A204.1 (cell line): ENCODE results near the gene CD99.
"Not testable (repeated sequence)": the region's sequence is repeated elsewhere in the genome, so short reads cannot be mapped to it uniquely, and the experiment has no call there.

Experiments
- FAIRE-seq: peaks from 2 replicates; lab custom pipeline; 2012; peaks lifted over from hg19 to GRCh38; lab: Jason Lieb, UNC

CD99 gene

DNA sequence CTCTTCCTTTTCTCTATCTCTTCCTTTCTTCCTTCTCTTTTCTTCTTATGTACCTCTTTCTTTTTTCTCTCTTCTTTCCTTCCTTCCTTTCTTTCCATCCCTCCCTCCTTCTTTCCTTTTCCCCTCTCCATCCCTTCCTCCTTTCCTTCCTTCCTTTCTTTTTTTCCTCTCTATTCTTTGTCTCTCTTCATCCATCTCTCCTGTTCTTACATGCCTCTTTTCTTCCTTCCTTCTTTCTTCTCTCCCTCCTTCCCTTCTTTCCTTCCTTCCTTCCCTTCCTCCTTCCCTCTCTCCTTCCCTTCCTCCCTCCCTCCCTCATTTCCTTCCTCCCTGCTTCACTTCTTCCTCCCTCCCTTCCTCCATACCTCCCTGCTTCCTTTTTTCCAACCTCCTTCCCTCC, 41.6 kb downstream of the CD99 start:
- FAIRE-seq, result no peak

DNA sequence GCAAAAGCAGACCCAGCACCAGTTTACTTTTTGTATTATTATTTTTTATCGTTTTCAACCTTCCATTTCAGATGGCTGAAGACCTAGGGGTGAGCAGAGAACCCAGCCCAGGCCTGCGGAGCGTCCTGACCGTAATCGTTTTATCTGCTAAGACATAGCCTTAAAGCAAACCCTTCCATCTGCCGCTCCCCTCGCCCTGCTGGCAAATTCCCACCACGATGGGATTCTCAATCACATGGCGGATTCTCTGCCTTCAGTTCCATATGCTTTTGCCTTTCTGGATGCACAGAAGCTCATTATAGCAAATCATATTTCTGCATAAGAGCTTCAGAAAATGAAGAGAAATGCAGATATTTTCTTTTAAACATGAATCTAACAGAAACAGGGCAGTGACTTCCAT, 42.2 kb downstream of the CD99 start:
- no peak for FAIRE-seq

DNA sequence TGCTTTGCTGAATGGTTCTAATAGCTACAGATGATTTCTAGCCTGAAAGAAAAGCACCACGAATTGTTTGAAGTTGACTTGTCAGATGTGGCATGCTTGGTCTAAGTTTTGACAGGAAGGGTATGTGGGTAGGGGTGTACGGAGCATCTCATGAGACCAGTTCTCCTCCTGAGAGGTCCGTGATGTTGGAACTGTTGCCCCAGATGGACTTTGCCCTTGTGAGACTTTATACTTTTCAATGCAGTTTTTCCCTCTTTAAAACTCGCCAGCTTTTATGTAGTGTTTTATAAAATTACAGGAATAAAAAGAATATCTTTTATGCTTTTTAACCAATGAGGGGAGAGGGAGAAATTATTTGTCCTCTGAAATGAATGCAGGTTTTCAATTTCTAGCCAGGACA, 44.2 kb downstream of the CD99 start:
- no peak for FAIRE-seq

DNA sequence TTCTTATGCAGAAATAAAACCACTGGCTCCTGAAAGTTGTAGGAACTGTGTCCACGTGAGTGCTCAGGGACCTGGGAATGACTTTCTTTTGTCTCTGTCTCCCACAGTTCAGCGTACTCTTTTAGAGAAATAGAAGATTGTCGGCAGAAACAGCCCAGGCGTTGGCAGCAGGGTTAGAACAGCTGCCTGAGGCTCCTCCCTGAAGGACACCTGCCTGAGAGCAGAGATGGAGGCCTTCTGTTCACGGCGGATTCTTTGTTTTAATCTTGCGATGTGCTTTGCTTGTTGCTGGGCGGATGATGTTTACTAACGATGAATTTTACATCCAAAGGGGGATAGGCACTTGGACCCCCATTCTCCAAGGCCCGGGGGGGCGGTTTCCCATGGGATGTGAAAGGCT, 49.6 kb downstream of the CD99 start:
- no peak for FAIRE-seq

DNA sequence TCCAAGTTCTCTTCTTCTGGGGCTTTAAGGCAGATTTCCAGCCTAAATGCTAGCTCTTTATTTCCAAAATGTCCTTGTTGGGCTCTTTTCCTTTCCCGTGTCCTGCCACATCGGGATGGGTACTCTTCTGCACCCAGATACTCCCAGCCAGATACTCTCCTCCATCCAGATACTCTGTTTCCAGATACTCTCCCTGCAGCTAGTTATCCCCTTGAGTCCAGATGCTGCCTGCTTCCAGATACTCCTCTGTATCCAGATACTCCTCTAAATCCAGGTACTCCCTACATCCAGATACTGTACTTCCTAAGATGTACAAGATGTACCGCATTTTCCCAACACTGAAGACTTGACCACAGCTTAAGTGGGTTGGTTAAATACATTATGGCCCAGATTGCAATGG, 50.3 kb downstream of the CD99 start:
- FAIRE-seq, result no peak

DNA sequence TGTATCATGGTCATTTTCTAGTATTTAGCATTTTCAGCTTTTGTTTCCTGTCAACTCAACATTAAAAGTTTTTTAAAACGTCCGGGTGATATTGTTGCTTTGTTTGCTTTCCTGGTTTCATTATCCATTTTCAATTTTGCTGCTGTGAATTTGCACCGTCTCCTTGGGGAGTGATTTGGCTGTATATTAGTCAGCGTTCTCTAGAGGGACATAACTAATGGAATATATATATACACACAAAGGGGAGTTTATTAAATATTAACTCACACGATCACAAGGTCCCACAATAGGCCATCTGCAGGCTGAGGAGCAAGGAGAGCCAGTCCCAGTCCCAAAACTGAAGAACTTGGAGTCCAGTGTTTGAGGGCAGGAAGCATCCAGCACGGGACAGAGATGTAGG, 55.2 kb downstream of the CD99 start:
- FAIRE-seq, result not testable (repeated sequence)

DNA sequence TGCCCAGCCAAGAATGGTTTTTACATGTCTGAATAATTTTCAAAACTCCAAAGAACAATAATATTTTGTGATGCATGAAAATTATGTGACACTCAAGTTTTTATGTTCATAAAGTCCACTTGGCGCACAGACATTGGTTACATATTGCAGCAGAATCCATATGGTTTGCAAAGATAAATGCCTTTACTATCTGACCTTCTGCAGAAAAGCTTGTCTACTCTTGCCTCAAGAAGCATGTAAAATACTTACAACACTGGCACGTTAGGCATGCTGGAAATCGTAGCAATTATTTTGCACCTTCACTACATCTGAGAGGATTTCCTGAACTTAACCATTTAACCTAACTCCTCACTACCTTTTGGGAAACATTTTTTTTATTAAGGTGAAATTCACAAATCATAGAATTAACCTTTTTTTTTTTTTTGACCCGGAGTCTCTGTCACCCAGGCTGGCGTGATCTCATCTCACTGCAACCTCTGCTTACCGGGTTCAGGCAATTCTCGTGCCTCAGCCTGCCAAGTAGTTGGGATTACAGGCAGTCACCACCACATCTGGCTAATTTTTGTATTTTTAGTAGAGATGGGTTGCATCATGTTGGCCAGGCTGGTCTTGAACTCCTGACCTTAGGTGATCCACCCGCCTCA, 57.2 kb downstream of the CD99 start:
- FAIRE-seq, result no peak

DNA sequence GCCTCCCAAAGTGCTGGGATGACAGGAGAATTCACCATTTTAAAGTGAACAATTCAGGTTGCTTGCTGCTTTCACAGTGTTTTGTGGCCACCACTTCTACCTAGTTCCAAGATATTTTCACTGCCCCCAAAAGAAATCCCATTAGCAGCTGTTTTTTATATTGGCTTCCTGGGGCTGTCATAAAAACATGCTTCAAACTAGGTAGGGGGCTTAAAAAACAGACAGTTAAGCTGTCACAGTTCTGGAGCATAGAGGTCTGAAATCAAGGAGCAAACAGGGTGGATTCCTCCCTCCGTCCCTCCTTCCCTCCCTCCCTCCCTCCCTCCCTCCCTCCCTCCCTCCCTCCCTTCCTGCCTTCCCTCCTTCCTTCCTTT, 57.7 kb downstream of the CD99 start:
- FAIRE-seq, result no peak

DNA sequence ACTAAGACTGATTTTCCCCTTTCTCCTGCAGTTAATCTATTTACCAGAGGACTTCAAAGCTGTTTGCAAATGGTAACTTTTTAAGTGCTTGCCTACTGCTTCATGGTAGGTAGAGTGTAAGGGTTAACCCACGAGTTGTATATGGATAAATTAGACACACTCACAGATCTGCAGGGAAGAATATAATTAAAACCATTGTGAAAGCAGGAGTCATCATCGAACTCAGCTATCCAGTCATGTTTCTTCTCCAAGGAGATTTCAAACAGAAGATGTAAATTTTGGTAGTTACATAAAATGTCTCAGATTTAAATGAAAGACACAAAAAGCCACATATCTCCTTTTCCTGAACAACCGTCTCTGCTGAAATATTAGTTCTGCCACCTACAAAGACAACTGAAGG, 60.2 kb downstream of the CD99 start:
- FAIRE-seq, result no peak

DNA sequence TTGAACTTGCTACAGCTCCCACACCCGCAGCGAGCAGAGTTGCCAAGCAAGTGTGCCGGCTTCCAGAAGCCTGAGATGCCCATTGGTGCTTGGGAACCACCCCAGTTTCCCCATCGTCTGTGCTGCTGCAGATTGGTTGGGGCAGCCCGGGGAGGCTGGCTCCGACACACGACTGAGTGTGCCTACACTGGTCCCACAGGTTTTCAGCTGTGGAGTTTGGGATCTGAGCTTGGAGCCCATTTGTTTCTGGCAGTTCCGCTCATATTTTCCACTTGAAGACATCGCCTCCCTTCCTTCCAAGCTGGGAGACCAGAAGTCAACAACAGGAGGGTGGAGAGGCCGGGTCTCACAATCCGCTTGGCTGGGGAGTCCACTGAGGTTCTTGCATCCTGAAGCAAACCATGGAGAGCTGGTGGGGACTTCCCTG, 60.8 kb downstream of the CD99 start, which contains the start of gene XG:
XG (plus strand) TSS at position 167 of the 427 bp plus-strand sequence; CDS start at position 402, 235 bp downstream.
- FAIRE-seq, result not testable (repeated sequence)

DNA sequence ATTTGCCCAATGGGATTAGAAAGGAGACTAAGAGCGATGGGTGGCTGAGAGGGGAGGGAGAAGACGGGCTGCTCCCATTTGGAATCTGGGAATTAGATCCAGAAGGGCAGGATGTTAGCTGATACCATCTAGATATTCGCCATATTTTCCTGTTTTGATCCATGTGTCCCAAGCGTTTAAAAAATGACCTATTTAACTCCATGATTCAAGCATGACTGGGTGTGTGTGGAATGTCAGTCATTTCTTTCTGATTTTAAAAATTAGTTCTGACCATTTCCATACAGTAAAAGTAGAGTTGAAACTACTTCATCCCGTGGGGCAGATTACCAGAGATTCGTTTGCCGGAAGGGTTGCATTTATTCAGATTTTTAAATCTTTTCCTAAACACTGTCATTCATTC, 61.3 kb downstream of the CD99 start:
- FAIRE-seq, result not testable (repeated sequence)

DNA sequence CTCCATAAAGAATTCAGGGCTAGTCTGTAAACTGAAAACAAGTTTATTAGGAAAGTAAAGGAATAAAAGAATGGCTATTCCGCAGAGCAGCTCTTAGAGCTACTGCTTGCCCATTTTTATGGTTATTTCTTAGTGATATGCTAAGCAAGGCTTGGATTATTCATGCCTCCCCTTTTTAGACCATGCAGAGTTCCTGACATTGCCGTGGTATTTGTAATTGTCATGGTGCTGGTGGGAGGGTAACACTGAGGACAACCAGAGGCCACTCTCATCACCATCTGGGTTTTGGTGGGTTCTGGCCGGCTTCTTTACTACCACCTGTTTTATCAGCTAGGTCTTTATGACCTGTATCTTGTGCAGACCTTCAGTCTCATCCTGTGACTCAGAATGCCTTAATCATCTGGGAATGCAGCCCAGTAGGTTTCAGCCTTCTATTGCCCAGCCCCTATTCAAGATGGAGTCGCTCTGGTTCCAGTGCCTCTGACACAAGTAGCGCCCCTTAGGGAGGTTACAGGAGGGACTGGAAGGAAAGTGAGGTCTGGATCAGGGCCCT, 64.1 kb downstream of the CD99 start:
- FAIRE-seq, result not testable (repeated sequence)

DNA sequence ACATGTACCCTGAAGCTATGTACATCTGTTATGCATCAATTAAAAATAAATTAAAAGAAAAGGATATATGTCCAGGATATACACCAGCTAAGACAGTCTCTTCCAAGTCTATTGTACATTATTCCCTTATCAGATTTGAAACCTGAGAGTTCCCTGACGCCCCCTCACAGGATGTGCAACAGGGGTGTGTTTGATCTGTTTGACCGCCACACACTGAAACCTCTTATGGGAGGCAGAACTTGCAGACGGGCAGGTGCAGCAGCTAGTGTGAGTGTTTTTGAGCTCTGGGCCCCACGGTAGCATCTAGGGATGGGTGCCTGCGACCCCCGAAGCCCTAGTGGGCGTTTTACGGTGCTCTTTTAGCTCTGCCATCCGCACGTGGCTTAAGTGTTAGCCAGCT, 65.5 kb downstream of the CD99 start:
- FAIRE-seq, result no peak

DNA sequence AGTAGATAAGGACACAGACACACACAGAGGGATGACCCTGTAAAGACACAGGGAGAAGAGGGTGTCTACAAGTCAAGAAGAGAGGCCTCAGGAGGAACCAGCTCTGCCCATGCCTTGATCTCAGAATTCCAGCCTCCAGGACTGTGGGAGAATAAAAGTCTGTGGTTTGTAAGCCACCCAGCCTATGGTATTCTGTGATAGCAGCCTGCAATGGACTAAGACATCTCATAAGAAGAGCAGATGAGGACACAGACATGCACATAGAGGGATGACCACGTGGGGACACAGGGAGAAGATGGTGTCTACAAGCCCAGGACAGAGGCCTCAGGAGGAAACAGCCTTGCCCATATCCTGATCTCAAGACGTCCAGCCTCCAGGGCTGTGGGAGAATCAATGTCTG, 70.2 kb downstream of the CD99 start:
- no peak for FAIRE-seq

DNA sequence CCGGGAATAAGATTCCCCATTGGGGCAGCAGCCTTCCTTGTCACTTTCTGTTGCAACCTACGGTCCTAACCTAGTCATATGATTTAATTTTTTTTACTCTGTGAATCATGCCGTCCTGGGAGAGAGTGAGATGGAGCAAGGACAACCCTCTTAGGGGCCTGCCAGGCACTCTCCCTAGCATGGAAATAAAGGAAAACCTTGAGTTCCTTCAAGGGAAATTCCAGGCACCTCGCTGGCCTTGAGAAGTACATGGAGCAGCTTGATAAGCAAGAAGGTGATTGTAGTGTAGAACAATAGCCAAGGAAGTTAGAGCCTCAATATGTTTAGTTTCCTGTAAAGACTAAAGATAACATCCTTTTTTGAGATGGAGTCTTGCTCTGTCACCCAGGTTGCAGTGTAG, 71.6 kb downstream of the CD99 start:
- not testable (repeated sequence) for FAIRE-seq

DNA sequence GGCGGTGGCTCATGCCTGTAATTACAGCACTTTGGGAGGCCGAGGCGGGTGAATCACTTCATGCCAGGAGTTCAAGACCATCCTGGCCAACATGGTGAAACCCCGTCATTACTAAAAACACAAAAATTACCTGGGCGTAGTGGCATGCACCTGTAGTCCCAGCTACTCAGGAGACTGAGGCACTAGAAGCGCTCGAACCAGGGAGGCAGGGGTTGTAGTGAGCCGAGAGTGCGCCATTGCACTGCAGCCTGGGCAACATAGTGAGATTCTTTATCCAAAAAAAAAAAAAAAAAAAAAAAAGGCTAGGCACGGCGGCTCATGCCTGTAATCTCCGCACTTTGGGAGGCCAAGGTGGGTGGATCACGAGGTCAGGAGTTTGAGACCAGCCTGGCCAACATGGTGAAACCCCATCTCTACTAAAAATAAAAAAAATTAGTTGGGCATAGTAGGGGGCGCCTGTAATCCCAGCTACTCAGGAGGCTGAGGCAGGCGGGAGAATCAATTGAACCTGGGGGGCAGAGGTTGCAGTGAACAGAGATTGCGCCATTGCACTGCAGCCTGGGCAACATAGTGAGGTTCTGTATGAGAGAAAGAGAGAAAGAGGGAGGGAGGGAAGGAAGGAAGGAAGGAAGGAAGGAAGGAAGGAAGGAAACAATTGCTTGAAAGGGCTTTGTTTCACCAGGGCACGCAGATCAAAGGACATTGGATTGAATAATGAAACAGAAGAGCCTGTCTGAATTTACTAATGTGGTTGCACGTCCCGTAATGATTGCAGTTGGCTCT, 73.9 kb downstream of the CD99 start:
- FAIRE-seq, result not testable (repeated sequence)

DNA sequence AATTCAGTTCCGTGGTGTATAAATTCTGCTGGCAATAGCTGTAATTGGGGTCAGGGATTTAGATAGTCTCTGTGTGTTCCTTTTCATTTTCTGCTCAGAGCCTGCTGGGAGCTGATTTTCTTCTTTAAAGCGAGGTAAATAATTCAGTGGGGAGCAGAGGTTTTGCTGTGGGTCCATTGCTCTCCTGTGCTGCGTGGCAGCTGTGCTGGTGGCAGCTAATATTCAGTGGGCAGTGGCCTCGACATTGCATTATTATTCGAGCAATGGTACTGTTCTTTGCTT, 74.4 kb downstream of the CD99 start:
- no peak for FAIRE-seq

DNA sequence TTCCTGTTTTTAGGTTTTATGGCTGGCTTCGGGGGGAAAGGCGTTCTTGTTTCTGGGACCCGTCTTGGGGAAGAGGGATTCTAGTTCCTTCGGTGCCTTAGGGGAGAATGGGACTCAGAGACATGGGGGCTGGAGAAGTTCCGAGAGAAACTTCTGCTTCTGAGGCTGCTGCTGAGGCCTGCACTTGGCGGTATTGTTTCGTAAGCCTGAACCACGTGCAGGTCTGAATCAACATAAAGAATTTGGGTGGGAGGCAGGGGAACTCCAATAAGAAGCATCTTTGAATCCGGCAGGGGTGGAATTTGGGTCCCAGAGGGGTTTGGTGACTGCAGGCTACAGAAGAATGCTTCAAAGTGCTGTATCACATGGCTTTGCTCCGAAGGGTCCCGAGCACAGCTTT, 75.8 kb downstream of the CD99 start:
- FAIRE-seq, result no peak

DNA sequence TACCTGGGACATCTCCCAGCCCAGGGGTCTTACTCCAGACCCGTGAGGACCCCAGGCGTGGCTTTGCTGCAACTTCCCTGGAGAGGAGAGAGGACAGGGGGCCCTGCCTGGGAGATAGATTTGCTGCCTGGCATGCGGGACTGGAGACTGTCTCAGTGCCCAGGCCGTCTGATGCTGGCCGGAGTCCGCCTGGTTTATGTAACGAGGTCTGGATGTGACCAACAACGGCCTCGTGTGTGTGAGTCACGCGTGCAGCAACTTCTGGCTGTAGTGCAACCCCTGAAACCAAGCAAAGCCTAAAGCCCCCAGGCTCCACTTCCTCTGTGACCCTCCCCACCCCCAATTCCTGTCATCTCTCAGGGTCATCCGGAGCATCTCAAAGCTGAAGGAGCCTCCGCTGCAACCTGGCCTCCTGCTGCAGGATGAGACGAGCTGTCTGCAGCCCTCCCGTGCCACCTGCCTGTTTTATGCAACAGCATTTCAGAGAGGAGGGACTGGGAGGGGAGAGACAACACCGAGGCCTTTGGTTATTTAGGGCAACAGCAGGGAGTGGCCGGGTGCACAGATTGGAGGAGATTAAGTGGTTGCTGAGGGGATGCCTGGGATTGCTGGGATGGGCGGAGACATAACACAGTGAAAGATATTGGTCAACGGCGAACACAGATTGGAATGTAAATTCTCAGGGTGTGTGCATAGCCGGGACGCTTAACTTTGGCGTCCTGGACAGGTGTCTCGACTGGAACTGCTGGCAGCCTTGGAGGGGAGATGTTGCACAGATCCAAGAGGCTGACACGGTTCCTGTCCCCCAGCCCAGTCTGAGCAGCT, 76.7 kb downstream of the CD99 start:
- no peak for FAIRE-seq

DNA sequence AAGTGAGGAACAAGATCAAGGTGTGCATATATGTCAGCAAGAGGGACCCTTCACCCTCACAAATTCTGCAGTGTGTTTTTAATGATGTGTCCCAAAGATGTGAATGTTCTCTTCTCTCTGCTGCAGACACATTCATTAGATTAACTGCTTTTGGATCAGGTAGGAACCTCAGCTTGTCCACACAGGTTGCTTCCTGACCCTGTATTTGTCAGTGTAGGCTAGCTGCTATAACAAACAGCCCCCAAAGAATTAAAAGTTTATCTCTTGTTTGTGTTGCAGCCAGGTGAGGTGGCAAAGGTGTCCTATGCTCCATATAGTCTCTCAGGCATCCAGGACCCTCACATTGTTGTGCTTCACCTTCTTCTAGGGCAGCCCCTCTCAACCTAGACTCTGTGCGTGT, 78.5 kb downstream of the CD99 start:
- no peak for FAIRE-seq

DNA sequence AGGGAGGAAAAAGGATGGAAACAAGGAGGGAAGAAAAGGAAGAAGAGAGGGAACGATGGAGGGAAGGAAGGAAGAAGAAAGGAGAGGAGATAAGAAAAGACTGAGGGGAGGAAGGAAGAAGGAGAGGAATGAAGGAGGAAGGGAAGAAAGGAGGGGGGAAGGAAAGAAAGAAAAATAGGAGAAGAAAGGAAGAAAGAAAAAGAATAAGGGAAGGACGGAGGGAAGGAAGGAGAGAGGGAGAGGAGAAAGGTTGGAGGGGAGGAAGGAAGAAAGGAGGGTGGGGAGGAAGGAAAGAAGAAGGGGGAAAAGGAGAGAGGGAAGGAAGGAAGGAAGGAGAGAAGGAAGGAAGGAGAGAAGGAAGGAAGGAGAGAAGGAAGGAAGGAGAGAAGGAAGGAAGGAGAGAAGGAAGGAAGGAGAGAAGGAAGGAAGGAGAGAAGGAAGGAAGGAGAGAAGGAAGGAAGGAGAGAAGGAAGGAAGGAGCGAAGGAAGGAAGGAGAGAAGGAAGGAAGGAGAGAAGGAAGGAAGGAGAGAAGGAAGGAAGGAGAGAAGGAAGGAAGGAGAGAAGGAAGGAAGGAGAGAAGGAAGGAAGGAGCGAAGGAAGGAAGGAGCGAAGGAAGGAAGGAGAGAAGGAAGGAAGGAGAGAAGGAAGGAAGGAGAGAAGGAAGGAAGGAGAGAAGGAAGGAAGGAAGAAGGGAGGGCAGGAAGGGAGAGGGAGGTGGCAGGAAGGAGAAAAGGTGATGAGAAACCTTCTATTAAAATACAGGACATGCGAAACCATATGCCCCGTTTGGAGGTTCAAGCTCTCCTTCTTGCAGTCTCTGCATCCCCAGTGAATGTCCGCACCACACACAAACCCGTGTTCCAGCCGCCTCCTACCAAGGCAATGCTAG, 82.3 kb downstream of the CD99 start:
- FAIRE-seq, result not testable (repeated sequence)

DNA sequence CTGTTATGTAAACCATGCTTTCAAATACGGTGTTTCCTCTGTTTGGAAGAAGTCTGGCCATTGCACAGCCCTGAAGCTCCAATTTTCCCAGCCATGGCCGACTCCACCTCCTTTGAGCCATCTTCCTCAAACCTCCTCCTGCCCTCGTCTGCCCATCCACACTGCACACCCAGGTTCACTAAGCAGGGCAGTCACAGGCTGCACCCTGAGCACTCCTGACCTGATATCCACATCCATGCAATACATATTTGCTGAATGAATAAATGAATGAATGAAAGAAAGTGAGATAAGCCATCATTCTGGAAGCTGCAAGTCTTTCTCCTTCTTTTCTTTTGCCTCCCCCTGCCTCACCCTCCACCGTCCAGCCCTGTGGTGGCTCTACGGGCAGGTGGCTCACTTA, 83.0 kb downstream of the CD99 start:
- FAIRE-seq, result no peak
